Activated B cell treated with CpG ODN at 0.5 μM for 24 hours (primary cell): Measurements from ENCODE around the gene RYR2. TPM values are rescaled to one million over a fixed set of nuclear protein-coding genes. Genes with fewer than 3 reads are reported as not detected.

ENCODE experiments used
- ATAC-seq: fragments of 200-7000 bp; cut with Tn5 transposase; one replicate; pipeline ENCODE4 v1.10.0; 2021; ENCODE audit warnings: low read depth, mild to moderate bottlenecking, moderate library complexity
- CTCF ChIA-PET: fragments of 350-600 bp; sonication (Branson Sonifier 250); formaldehyde crosslinking; loops from one replicate; lab custom pipeline; 2021; ENCODE audit warnings: antibody characterized with exemption; lab: Charles Lee
- POLR2A ChIA-PET: fragments of 350-600 bp; sonication (Branson Sonifier 250); formaldehyde crosslinking; loops from one replicate; lab custom pipeline; 2021; ENCODE audit warnings: antibody characterized with exemption; lab: Charles Lee
- DNase-seq: peaks from one replicate; pipeline ENCODE4 v3.0.0; 2022
- H3K27ac Mint-ChIP-seq: one replicate; pipeline ENCODE4 v1.8.0; 2020; ENCODE audit warnings: mixed read lengths
- H3K27me3 Mint-ChIP-seq: one replicate; pipeline ENCODE4 v1.8.0; 2021; ENCODE audit warnings: mixed read lengths
- H3K36me3 Mint-ChIP-seq: one replicate; pipeline ENCODE4 v1.8.0; 2021; ENCODE audit warnings: low read depth, mixed read lengths
- H3K4me1 Mint-ChIP-seq: one replicate; pipeline ENCODE4 v1.8.0; 2021; ENCODE audit warnings: mixed read lengths
- H3K4me3 Mint-ChIP-seq: one replicate; pipeline ENCODE4 v1.8.0; 2020; ENCODE audit warnings: mild to moderate bottlenecking, mixed read lengths
- H3K9me3 Mint-ChIP-seq: one replicate; pipeline ENCODE4 v1.8.0; 2020; ENCODE audit warnings: mixed read lengths
- CTCF ChIP-seq: fragments of 200-600 bp; IDR thresholded peaks from one replicate; pipeline ENCODE4 v1.8.0; 2022; ENCODE audit warnings: antibody characterized with exemption, mild to moderate bottlenecking
- intact Hi-C: fragments of 100-400 bp; cut with micrococcal nuclease; formaldehyde crosslinking; loops from one replicate; pipeline ENCODE4 v1.15.1; 2024
- total RNA-seq: library from RNA; stranded (reverse); gene quantifications from 2 replicates; pipeline ENCODE4 v1.2.3, GENCODE V29; 2022

The RYR2 gene
- total RNA-seq, 1 donor from 2014 or later, result not detected

- no peaks in the 10 kb centered on the region for H3K4me1 Mint-ChIP-seq
- intact Hi-C loops, result no loop called here
- H3K27me3 Mint-ChIP-seq, result no peaks in the 10 kb centered on the region
- TF ChIP-seq CTCF, result no peak
- no peaks in the 10 kb centered on the region for H3K36me3 Mint-ChIP-seq
- H3K4me3 Mint-ChIP-seq, result no peak overlapping the region
- no peak overlapping the region for H3K27ac Mint-ChIP-seq
- CTCF ChIA-PET, result no interaction called here
- POLR2A ChIA-PET, result no interaction called here
- DNase-seq (no peak), ATAC-seq (no peak)
- H3K9me3 Mint-ChIP-seq, result no peaks in the 10 kb centered on the region
Observed at GRCh38 chr1:237223419-237223818, 181.4 kb downstream of the RYR2 start.

GRCh38 chr1:237226177-237226944, 184.4 kb downstream of the RYR2 start:
- no peaks in the 10 kb centered on the region for H3K36me3 Mint-ChIP-seq
- no peak for ATAC-seq
- H3K4me1 Mint-ChIP-seq, result no peaks in the 10 kb centered on the region
- TF ChIP-seq CTCF, result no peak
- no peak for DNase-seq
- no peaks in the 10 kb centered on the region for H3K9me3 Mint-ChIP-seq
- no peak overlapping the region for H3K4me3 Mint-ChIP-seq
- intact Hi-C loops, result no loop called here
- ChIA-PET CTCF (no interaction called here), POLR2A (no interaction called here)
- no peaks in the 10 kb centered on the region for H3K27me3 Mint-ChIP-seq
- no peak overlapping the region for H3K27ac Mint-ChIP-seq

- ChIA-PET CTCF (no interaction called here), POLR2A (no interaction called here)
- DNase-seq, result no peak
- H3K36me3 Mint-ChIP-seq, result no peaks in the 10 kb centered on the region
- H3K27ac Mint-ChIP-seq, result no peak overlapping the region
- no peaks in the 10 kb centered on the region for H3K27me3 Mint-ChIP-seq
- no peak overlapping the region for H3K4me3 Mint-ChIP-seq
- ATAC-seq, result no peak
- intact Hi-C loops, result no loop called here
- no peak for TF ChIP-seq CTCF
- H3K4me1 Mint-ChIP-seq, result no peaks in the 10 kb centered on the region
- H3K9me3 Mint-ChIP-seq, result no peaks in the 10 kb centered on the region
Observed at GRCh38 chr1:237227476-237227875, 185.5 kb downstream of the RYR2 start.

GRCh38 chr1:237228421-237228820, 186.4 kb downstream of the RYR2 start:
- CTCF ChIA-PET, result no interaction called here
- Mint-ChIP-seq H3K9me3 (no peaks in the 10 kb centered on the region), H3K27me3 (no peaks in the 10 kb centered on the region), H3K36me3 (no peaks in the 10 kb centered on the region), H3K4me3 (no peak overlapping the region), H3K27ac (no peak overlapping the region), H3K4me1 (no peaks in the 10 kb centered on the region)
- no peak for DNase-seq
- no peak for ATAC-seq
- POLR2A ChIA-PET, result no interaction called here
- no peak for TF ChIP-seq CTCF
- intact Hi-C loops, result no loop called here

GRCh38 chr1:237229333-237229732, 187.3 kb downstream of the RYR2 start:
- intact Hi-C loops, result no loop called here
- Mint-ChIP-seq H3K27me3 (no peaks in the 10 kb centered on the region), H3K4me3 (no peak overlapping the region), H3K36me3 (no peaks in the 10 kb centered on the region), H3K9me3 (no peaks in the 10 kb centered on the region), H3K27ac (no peak overlapping the region), H3K4me1 (no peaks in the 10 kb centered on the region)
- no peak for TF ChIP-seq CTCF
- no peak for ATAC-seq
- no peak for DNase-seq
- ChIA-PET POLR2A (no interaction called here), CTCF (no interaction called here)
